ENCODE data around the gene DCLK2. TPM values are rescaled to one million over a fixed set of nuclear protein-coding genes. Genes with fewer than 3 reads are reported as not detected.

DCLK2 gene
- total RNA-seq, 4 donors from 2014 or later, result 0.61 to 4.0 (median 0.74) TPM

DNA sequence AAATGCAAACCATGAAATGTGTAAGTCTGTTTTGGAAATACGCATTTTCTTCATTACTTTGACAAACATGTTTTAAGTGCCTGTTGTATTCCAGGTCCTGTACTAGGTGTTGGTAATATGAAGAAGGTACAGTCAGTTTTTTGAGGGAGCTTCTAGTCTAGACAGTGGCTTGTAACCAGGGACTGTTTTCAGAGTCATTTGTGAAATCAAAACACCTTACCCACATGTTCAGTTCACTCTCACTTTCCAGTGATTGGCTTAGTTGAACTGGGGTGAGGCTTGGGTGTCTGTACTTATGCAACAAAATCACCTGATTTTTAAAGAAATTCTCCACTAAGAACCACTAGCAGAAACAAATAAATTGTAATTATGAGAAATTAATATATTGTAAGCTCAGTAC is 16.4 kb downstream of the DCLK2 start:
- intact Hi-C loops (cut with DNase I), result no loop called here
- TF ChIP-seq POLR2A (IDR thresholded peaks at IDR 0.05), result no peak
- TF ChIP-seq, protein P1, sequence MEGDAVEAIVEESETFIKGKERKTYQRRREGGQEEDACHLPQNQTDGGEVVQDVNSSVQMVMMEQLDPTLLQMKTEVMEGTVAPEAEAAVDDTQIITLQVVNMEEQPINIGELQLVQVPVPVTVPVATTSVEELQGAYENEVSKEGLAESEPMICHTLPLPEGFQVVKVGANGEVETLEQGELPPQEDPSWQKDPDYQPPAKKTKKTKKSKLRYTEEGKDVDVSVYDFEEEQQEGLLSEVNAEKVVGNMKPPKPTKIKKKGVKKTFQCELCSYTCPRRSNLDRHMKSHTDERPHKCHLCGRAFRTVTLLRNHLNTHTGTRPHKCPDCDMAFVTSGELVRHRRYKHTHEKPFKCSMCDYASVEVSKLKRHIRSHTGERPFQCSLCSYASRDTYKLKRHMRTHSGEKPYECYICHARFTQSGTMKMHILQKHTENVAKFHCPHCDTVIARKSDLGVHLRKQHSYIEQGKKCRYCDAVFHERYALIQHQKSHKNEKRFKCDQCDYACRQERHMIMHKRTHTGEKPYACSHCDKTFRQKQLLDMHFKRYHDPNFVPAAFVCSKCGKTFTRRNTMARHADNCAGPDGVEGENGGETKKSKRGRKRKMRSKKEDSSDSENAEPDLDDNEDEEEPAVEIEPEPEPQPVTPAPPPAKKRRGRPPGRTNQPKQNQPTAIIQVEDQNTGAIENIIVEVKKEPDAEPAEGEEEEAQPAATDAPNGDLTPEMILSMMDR (IDR thresholded peaks at IDR 0.05), result no peak
- 89 to 100% methylated on average over 1 of the region's 1 CpG for WGBS, 2 donors

GRCh38 chr4:150096625-150097024 is 18.4 kb downstream of the DCLK2 start:
- H3K27me3 ChIP-seq, result no peaks in the 10 kb centered on the region
- intact Hi-C loops (cut with DNase I), result no loop called here

More for the DNA sequence above, 16.4 kb downstream of the DCLK2 start:
- H3K4me1 ChIP-seq, result no peaks in the 10 kb centered on the region
- H3K9me3 ChIP-seq, result no peaks in the 10 kb centered on the region
- no peak overlapping the region for H3K27ac ChIP-seq
- DNase-seq, result no peak
- H3K27me3 ChIP-seq, result no peaks in the 10 kb centered on the region
- no peaks in the 10 kb centered on the region for H3K36me3 ChIP-seq
- no peak overlapping the region for H3K4me3 ChIP-seq

GRCh38 chr4:150098214-150098613 is 20.0 kb downstream of the DCLK2 start:
- TF ChIP-seq, protein P1 (IDR thresholded peaks at IDR 0.05), result no peak
- TF ChIP-seq POLR2A (IDR thresholded peaks at IDR 0.05), result no peak
- no peak for DNase-seq
- no peaks in the 10 kb centered on the region for H3K36me3 ChIP-seq
- H3K27me3 ChIP-seq, result no peaks in the 10 kb centered on the region
- H3K9me3 ChIP-seq, result no peaks in the 10 kb centered on the region
- no peaks in the 10 kb centered on the region for H3K4me1 ChIP-seq
- intact Hi-C loops (cut with DNase I), result no loop called here
- no peak overlapping the region for H3K4me3 ChIP-seq
- H3K27ac ChIP-seq, result no peak overlapping the region
- 70 to 75% methylated on average over 4 of the region's 4 CpGs for WGBS, 2 donors

More at GRCh38 chr4:150096625-150097024, 18.4 kb downstream of the DCLK2 start:
- H3K4me1 ChIP-seq, result no peaks in the 10 kb centered on the region
- 78 to 81% methylated on average over 3 of the region's 3 CpGs for WGBS, 2 donors
- TF ChIP-seq, protein P1 (IDR thresholded peaks at IDR 0.05), result no peak
- no peak for TF ChIP-seq POLR2A (IDR thresholded peaks at IDR 0.05)
- no peaks in the 10 kb centered on the region for H3K36me3 ChIP-seq
- no peaks in the 10 kb centered on the region for H3K9me3 ChIP-seq
- H3K4me3 ChIP-seq, result no peak overlapping the region
- no peak overlapping the region for H3K27ac ChIP-seq
- DNase-seq, result no peak

DNA sequence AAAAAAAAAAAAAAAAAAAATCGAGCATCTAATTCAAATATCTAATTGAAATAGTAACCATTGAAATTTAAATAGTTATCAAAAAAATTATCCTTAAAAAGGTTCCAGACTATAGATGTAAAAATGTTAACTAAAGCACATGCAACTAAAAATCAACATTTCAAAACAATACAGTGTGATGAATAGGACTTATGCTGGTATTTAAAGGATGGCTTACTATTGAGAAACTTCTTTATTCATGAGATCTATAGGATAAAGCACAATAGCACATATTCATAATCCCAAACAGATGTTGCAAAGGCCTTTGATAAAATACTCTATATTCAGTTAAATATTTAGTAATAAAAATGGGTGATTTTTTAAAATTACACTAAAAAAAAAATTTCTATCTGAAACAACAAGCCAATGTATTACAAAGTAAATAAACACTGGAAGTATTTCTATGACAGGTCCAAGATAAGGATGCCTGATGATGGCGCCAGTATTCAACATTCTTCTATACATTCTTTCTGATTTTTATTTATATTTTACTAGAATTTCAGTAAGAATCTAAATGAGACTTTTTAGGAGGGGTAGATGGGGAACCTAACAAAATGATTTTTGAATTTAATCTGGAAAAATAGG is 26.3 kb downstream of the DCLK2 start:
- 83 to 93% methylated on average over 2 of the region's 2 CpGs for WGBS, 2 donors
- TF ChIP-seq, protein P1 (IDR thresholded peaks at IDR 0.05), result no peak
- no peak for TF ChIP-seq POLR2A (IDR thresholded peaks at IDR 0.05)
- intact Hi-C loops (cut with DNase I), result no loop called here

DNA sequence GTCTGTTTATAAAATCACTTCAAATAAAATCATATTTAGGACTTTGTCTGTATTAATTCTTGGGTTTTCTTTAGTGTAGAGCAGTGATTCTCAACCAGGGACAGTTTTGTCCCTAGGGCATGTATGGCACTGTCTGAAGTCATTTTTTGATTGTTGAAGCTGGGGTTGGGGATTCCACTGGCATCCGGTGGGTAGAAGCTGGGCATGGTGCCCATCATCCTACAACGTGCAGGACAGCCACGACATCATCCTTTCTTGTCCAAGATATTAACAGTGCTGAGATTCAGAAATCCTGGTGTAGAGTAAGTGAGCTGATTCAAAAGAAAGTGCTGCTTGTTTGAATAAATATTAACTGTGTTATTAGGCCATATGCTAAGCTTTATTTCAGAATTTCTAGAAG is 28.6 kb downstream of the DCLK2 start:
- H3K27ac ChIP-seq, result no peak overlapping the region
- no peaks in the 10 kb centered on the region for H3K36me3 ChIP-seq
- WGBS, 2 donors, result 16 to 29% methylated on average over 3 of the region's 3 CpGs
- no peak for TF ChIP-seq POLR2A (IDR thresholded peaks at IDR 0.05)
- TF ChIP-seq, protein P1 (IDR thresholded peaks at IDR 0.05), result no peak
- intact Hi-C loops (cut with DNase I), result no loop called here
- no peaks in the 10 kb centered on the region for H3K9me3 ChIP-seq
- H3K27me3 ChIP-seq, result no peaks in the 10 kb centered on the region
- H3K4me3 ChIP-seq, result no peak overlapping the region
- DNase-seq, result no peak
- H3K4me1 ChIP-seq, result no peaks in the 10 kb centered on the region

More for the DNA sequence above, 26.3 kb downstream of the DCLK2 start:
- H3K27me3 ChIP-seq, result no peaks in the 10 kb centered on the region
- no peak overlapping the region for H3K4me3 ChIP-seq
- no peak for DNase-seq
- H3K4me1 ChIP-seq, result no peaks in the 10 kb centered on the region
- no peaks in the 10 kb centered on the region for H3K9me3 ChIP-seq
- H3K27ac ChIP-seq, result no peak overlapping the region
- H3K36me3 ChIP-seq, result no peaks in the 10 kb centered on the region
